Keratinocyte (primary cell): ENCODE measurements around the gene ARID5B.

ENCODE experiments used
- CTCF ChIP-seq, 3 experiments: IDR thresholded peaks in 1 of 3; conservative IDR thresholded peaks in 1 of 3; optimal IDR thresholded peaks in 1 of 3; 2 replicates in 2 of 3; 3 replicates in 1 of 3; pipeline versions ENCODE3 to v1.5.1; 2011; ENCODE audit warnings: low read length in 3 of 3, mild to moderate bottlenecking in 3 of 3, moderate library complexity in 2 of 3, control low read depth in 1 of 3, inconsistent platforms in 1 of 3; ENCODE audit not compliant: insufficient read depth in 2 of 3; ENCODE audit errors: extremely low read depth in 1 of 3
- EZH2 ChIP-seq: IDR thresholded peaks from one replicate; pipeline ENCODE4 v1.6.1; 2012; ENCODE audit warnings: inconsistent platforms, mild to moderate bottlenecking, low read length, moderate library complexity

- no peak for TF ChIP-seq CTCF (optimal IDR thresholded peaks at IDR 0.05 in 1 of 3, IDR thresholded peaks at IDR 0.05 in 1 of 3, conservative IDR thresholded peaks at IDR 0.05 in 1 of 3; ENCODE audit: extremely low read depth in 1 of 3, insufficient read depth in 2 of 3, low read length in 3 of 3)
- no peak for TF ChIP-seq EZH2
Observed at GRCh38 chr10:62069452-62070178, 168.1 kb downstream of the ARID5B start.
